HG02623 (cell line): ENCODE data around the gene YIPF2.
"Not testable (repeated sequence)": the region's sequence is repeated elsewhere in the genome, so short reads cannot be mapped to it uniquely, and the experiment has no call there.

Experiments
- ATAC-seq: cut with Tn5 transposase; IDR thresholded peaks from one replicate; pipeline ENCODE4 v1.9.1; 2021; ENCODE audit warnings: moderate library complexity; ENCODE audit not compliant: unreplicated experiment

The YIPF2 gene

GRCh38 chr19:10878253-10878652, 50.2 kb downstream of the YIPF2 start:
- ATAC-seq, result no peak

GRCh38 chr19:10877608-10878007, 50.8 kb downstream of the YIPF2 start:
- not testable (repeated sequence) for ATAC-seq

- peak; percentile 35 for ATAC-seq
These were observed 51.8 kb downstream of the YIPF2 start for GRCh38 chr19:10876459-10877240.

GRCh38 chr19:10874024-10874423, 54.4 kb downstream of the YIPF2 start:
- no peak for ATAC-seq

GRCh38 chr19:10872546-10873107, 55.8 kb downstream of the YIPF2 start:
- no peak for ATAC-seq
